UCSD-AML1 (cell line): ENCODE results near the gene ESYT3.
A peak's percentile ranks its signal among the peaks of the same experiment; 100 is the strongest.

ENCODE experiments used
- DNase-seq: peaks from one replicate; lab custom pipeline; 2025; ENCODE audit not compliant: unreplicated experiment; lab: John Stamatoyannopoulos, UW

Gene ESYT3, protein sequence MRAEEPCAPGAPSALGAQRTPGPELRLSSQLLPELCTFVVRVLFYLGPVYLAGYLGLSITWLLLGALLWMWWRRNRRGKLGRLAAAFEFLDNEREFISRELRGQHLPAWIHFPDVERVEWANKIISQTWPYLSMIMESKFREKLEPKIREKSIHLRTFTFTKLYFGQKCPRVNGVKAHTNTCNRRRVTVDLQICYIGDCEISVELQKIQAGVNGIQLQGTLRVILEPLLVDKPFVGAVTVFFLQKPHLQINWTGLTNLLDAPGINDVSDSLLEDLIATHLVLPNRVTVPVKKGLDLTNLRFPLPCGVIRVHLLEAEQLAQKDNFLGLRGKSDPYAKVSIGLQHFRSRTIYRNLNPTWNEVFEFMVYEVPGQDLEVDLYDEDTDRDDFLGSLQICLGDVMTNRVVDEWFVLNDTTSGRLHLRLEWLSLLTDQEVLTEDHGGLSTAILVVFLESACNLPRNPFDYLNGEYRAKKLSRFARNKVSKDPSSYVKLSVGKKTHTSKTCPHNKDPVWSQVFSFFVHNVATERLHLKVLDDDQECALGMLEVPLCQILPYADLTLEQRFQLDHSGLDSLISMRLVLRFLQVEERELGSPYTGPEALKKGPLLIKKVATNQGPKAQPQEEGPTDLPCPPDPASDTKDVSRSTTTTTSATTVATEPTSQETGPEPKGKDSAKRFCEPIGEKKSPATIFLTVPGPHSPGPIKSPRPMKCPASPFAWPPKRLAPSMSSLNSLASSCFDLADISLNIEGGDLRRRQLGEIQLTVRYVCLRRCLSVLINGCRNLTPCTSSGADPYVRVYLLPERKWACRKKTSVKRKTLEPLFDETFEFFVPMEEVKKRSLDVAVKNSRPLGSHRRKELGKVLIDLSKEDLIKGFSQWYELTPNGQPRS

DNA sequence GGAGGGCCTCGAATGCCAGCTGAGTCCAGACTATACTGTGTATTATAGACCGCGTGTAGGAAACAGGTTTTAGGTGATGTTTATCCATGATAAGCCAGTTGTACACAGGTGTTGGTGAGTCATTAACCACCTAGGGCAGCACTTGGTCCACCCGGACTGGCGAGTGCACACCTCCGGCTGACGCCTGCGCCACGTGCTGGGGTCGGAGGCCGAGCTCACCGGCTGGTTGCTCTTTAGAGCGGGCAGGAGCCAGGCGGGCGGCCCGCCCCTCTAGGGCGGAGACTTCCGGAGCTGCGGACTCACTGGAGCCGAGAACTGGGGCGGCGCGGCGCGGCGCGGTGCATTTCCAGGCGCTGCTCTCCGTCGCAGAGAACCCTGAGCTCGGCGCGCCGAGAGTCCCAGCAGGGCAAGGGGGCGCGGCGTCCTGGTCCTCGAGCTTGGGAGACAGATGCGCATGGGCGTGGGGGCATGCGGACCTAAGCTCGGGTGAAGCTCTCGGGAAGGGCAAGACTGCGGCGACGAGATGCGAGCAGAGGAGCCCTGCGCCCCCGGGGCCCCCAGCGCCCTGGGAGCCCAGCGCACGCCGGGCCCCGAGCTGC, at the start of gene ESYT3:
Gene ESYT3 (plus strand): TSS at position 341 of the 599 bp plus-strand sequence. CDS start 183 bp downstream, at position 524.
- DNase-seq, result peak; percentile 67

DNA sequence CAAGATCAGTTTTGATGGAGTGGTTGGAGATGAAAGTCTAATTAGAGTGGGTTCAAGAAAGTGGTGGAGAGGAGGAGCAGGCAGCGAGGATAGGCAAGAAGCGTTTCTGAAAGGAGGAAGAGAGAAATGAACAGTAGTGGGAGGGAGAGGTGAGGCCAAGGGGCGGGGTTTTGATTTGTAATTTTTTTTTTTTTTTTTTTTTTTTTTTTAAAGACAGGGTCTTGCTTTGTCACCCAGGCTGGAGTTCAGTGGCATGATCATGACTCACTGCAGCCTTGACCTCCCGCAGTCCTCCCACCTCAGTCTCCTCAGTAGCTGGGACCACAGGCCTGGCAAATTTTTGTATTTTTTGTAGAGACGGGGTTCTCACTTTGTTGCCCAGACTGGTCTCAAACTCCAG, 49.4 kb upstream of the ESYT3 start:
- no peak for DNase-seq

DNA sequence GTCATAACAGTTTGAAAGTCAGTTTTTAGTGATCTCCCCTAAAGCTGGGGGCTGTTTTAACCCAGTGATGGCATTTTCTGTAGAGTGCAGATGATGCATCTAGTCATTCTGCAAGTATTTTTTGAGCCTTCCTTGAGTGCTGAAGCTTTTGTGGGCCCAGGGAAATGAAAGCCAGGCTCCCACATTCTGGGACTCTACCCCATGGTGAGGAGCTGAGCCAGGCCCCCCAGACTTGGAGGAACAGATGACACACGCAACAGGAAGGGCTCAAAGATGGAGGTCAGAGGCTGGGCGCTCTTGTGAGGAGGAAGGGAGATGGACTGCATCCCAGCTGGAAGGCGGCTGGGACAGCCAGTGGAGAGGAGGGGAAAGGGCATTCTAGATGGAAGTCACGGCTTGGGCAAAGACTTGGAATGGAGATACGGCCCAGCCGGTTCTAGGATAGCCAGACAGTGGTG, 45.2 kb upstream of the ESYT3 start:
- DNase-seq, result no peak

DNA sequence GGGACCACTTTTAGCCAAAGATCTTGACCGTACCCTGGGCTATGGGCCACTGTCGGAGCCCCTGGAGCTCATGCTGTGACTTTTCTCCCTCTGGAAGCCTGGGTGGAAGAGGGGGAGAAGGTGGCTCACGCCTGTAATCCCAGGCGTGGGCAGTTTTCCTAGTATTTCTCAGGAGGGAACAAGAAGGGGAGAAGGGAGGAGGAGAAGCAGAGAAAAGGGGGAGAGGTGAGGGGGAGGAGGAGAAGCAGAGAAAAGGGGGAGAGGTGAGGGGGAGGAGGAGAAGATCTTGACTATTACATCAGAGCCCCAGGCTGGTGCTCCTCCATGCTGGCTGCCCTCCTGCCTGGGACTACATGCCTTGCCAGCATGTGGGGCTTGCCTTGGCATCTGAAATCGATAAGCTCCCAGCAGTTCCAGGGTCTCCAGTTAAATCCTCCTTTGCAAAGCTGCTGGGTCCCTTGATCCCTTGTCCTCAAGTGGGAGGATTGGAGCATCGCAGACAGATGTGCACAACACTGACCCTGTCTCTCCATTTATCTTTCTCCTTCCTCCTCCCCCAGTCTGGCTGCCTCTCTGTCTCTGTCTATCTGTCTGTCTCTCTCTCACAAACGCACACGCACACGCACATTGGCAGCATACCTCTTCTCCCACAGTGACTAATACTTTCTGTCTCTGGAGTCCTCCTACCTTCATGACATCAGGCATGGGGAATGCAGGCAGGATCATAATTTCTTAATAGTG, 44.4 kb upstream of the ESYT3 start:
- DNase-seq, result no peak

DNA sequence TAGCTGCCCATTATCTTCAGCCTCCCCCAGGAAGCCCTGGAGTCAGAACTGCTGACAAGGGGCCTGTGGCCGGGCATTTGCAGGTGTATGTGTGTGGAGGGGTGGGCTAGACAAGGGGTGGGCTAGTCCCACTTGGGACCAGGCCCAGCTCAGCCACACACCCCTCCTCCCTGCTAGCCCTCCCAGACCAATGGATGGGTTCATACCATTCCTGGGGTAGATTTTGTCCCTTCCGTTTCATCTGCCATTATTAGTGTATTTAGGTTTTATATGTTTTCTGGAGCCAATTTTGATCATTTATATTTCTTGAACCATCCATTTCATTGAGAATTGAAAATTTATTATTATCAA, 43.9 kb upstream of the ESYT3 start:
- no peak for DNase-seq

DNA sequence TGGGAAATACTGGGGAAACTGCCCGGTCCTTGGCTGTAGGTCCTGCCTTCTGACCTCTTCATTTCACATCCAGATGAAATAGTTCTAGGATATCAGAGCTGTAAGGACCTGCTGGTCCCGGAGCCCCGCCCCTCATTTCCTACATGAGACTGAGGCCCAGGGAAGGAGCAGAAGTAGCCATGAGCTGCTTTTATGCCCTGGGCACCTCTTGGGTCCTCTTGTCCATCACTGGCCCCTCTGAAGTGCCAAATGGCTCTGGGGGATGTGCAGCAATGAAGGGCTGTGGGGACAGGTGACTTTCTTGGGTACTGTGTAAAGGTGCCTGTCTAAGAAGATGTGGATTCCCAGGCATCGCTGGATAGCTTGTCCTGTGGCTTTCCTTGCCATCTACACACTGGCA, 40.3 kb upstream of the ESYT3 start:
- DNase-seq, result no peak

DNA sequence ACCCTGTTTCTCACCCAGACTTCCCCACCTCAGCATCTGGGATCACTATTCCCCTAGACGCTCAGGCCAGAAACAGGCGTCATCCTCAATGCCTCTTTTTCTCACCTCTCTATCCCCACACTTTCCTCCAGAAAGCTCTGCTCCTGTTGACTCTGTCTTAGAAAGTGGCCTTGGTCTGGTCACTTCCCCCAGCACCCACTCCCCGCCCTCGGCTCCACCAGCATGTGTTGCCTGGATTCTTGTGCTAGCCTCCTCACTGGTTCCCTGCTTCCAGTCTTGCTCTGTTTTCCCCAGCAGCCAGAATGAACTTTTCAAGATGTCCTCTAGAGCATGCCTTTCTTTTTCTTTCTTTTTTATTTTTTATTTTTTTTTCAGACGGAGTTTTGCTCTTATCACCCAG, 39.7 kb upstream of the ESYT3 start:
- DNase-seq, result no peak

DNA sequence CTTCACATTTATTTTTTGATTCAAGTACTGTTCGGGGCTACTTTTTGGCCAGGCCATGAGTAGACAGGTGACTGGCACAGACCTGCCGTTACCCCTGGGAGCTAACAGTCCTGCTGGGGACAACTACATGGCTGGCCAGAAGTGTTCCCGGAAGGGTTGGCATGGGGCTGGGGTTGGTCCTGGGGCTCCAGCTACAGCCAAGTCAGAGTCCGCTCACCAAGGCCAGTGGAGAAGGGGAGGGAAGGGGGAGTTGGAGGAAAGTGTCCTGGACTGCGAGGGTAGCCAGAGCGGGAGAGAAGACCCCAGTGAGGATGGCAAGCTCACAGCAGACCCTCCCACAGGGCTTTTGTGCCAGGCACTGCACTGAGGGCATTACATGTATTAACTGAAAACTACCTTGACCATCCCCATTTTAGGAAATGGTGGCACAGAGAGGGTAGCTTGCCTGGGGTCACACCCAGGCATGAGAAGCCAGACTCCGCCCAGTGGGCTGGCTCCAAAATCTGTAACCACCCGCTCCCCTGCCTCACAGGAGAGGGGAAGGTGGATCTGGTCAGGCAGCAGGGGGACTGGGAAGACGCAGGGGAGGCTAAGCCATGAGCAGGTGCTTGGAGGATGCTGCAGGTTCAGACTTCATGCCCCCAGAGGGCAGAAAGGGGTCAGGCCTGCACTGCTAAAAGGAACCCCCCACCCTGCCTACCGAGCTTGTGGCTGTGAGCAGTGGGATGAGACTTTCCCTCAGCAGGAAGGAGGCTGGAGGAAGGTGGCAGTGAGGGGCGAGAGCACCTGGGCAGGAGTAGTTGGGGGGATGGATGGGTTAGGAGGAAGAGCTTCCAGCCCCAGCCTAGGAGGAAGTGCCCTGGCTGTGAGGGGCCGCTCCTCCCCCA, 38.3 kb upstream of the ESYT3 start:
- DNase-seq, result no peak

DNA sequence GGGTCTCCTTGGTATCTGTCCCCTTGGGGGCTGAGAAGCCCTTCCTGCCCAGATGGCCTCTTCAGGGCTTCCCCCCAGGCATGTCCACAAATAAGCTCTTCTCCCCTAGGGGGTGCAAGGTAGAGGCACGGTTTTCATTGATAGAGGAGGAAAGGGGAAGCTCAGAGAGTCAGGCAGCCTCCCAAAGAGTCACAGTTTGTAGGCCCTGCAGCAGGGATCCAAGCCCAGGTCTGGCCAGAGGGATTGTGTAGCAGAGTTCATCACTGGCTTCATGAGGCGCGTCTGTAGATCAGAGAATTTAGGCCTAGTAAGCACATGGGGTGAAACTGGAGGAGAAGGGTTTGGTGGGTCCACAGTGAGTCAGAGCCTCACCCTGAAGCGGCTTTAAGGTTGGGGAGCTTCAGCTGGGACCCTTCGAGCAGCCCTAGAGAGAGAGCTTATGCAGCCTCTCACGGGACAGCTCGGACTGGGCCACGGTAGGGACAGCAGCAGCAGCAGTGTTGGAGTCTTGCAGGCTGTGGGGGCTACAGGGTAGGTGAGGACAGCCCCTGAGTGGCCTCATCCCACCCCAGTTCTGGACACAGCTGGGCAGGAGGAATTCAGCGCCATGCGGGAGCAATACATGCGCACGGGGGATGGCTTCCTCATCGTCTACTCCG, 37.5 kb upstream of the ESYT3 start:
- no peak for DNase-seq

DNA sequence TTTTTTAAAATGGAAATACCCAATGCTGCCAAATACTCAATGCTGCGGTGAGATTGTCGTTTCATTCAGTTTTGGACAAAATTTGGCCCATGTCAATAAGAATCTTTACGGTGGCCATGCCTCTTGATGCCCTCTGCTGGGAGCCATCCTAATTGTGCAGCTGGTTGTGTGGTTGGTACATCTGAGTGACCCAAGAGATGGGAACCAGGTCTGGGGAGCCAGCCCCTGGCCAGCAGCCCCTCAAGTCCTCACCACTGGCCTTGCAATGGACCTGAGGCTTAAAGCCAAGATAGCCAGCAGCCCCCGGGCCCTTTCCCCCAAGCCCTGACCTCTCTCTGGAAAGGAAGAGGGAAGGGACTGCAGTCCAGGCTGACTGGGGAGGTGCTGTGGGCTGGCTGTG, 36.4 kb upstream of the ESYT3 start:
- DNase-seq, result no peak

DNA sequence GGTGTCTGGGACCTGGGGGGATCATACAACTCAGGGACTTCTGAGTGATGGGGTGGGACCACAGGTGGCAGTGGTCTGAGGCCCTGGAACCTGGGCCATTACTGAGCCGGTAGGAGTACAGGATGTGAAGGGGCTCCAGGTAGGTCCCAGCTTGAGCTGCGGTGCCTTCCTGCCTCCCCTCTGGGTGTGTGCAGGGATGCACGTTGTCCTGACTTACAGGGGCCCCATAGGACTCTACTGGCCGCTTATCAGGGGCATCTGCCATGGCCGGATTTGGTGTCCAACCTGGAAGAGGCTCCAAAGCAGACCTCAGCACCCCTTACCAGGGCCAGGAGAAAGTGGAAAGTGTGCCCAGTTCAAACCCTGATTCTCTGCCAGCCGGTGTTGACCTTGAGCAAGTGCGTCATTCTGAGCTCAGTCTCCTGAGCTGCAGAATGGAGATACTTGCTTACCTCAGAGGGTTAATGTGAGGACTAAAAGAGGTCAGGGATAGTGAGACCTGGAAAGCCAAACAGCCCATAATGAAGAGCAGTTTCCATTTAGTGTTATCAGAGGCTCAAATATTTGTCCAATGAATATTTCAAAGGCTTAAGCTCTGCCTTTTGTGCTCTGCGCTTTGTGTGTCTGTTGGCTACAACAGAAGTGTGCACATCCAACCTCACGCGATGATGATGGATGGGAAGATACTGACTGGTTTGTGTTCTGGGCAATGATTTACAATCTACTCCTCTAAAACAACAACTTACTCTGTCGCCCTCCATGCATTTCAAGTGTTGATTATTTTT, 35.4 kb upstream of the ESYT3 start:
- no peak for DNase-seq

DNA sequence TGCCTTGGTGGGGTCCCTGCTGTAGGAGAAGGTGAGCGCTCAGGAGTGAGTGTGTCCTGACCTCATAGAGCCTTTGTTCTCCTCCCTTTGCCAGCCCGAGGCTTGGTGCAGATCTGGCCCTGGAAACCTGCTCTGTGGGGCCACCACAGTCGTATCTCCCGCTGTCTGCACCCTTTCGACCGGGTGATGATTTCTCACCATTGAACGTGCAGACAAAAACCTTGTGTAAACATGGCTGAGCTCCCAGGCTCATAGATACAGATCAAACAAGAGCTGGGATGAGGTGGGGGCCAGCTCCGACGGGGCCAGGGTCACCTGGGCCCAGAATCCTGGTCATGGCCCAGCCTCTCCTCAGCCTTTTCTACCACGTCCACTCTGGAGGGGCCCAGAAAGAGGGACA, 34.6 kb upstream of the ESYT3 start:
- no peak for DNase-seq

DNA sequence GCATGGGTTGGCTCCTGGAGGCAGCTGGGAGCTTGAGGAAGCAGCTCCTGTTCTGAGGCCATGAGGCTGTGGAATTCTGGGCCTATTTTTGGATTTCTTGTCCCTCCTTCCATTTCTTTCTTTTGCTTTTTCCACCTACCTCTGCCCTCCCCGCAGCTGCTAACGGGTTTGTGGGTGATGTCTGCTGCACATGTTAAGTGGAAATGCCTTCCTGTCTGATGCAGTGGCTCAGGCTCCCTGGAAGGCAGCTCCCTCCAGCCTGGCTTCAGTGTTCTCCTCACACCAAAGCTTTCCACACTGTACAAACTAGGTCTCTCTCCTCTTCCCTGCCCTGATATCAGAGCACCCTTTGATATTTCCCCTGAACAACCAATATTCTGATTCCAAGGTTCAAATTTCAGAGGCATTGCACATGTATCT, 33.8 kb upstream of the ESYT3 start:
- DNase-seq, result no peak

DNA sequence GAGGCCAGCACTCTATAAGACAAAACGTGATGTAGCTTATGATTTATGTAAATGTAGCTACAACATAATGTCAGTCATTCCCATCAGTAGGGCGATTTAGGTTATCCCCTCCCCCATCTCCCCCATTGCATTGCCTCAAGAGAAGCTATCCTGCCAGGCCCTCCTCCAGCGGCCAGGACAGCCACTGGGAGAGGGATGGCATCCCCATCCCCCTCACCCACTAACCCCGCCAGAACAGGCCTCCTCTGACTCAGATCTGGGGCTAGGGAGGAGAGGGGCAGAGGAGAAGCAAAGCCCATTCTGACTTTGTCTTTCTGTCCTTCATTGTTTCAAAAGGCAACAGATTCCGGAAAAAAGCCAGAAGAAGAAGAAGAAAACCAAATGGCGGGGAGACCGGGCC, 32.6 kb upstream of the ESYT3 start:
- no peak for DNase-seq

DNA sequence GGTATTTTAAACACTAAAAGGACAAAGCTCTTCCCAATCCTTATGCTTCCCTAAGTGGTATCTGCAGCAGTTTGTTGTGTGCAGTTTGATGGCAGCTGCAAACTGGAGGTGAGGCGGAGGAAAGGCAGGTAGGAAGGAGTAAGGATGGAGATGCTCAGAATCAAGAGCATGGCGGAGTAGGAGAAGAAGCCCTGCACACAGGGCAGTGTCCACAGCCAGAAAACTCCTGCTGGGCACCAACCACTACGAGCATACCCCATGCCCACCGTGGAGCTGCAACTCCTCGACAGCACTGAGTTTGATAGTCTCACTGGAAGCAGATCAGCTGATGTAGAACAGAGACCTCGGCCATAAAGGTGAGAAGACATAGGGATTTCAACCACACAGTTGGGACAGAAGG, 30.3 kb upstream of the ESYT3 start:
- DNase-seq, result no peak

DNA sequence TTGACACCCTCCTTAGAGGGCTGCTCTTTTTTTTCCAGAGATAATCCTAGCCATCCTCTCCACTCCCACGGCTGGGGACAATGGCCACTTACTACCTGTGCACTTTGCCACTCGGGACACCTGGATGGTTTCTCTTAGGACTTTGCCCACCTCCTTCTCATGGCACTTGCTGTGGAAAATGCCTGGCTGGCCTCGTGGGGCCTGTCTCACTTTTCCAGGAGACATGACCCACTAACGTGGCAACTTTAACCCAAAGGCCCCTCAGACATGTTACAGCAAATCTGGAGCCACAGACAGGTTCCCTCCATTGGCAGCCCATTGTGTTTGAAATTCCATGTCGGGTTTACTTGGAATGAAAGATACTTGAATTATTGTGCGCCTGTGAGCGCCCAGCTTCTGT, 29.4 kb upstream of the ESYT3 start:
- no peak for DNase-seq

DNA sequence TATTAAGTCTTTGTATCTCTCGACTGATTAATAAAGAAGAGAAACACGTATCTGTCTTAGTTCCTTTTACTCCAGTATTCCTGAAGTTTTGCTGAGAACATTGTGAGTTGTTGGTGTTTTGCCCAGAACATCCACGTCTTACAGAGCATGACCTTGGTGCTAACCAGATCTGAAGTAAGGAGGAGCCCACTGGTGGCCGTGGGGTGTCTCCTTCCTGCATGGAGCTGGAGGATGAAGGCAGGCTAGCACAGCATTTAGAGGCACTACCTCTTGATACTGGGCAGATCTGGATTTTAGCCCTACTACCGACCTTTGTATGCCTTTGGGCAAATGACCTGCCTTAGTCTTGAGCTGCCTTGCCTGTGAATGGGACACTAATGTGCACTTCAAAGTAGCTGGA, 28.9 kb upstream of the ESYT3 start:
- DNase-seq, result no peak

DNA sequence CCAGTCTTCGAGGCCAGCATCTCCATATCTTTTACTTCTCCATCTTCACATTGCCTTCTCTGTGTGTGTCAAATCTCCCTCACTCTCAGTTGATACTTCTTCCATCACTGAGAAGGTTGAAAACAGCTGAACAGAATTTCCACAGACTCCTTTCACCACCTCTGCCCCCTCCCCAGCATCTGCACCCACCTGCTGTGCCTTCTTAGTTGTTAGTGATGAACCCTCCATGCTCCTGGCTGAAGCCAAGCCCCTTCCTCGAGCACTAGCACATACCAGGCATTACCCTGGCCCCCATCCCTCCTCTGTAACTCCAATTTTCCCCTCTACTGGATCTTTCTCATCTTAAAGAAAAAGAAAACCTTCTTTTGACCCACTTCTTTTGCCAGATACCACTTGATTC, 27.8 kb upstream of the ESYT3 start:
- no peak for DNase-seq
